Skeletal muscle cell (primary cell): Measurements from ENCODE around the gene ALG8.

Experiments used
- DNase-seq: peaks from one replicate; pipeline ENCODE4 v3.0.0-alpha.2; 2010; ENCODE audit warnings: low read depth
- H3K4me3 ChIP-seq: 2 replicates; pipeline ENCODE4 v1.5.1; 2011; ENCODE audit warnings: low read depth, mild to moderate bottlenecking, control low read depth, low read length, moderate library complexity

ALG8 gene

DNA sequence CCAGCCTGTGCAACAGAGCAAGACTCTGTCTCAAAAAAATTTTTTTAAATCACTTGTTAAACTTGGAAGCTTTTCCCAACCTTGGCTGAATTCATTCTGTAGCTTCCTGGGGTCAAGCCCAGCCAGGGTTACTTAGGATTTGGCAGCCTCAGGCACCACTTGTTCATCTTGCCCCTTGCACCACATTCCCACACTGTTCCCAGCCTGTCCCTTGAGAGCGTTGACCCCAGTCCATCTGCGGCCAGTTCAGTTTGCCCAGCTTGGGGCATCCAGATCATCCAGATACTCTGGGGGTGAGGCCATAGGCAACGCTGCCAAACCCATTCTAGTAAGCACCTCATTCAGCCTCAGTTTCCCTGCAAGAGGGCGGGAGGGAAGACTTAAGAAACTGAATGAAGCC, 84.5 kb downstream of the ALG8 start:
- no peak overlapping the region for H3K4me3 ChIP-seq
- DNase-seq: no peak

- DNase-seq: no peak
- no peak overlapping the region for H3K4me3 ChIP-seq
Measured at GRCh38 chr11:78050964-78051831, 88.2 kb downstream of the ALG8 start.
